ENCODE measurements around the gene PARVB.

GRCh38 chr22:44206696-44207095 lies 182.6 kb downstream of the PARVB start:
- TF ChIP-seq CTCF (IDR thresholded peaks at IDR 0.05) (no peak), POLR2A (IDR thresholded peaks at IDR 0.05) (no peak)

All from esophagus squamous epithelium (tissue), 4 donors.